ENCODE measurements around the gene KIAA0825.

DNA sequence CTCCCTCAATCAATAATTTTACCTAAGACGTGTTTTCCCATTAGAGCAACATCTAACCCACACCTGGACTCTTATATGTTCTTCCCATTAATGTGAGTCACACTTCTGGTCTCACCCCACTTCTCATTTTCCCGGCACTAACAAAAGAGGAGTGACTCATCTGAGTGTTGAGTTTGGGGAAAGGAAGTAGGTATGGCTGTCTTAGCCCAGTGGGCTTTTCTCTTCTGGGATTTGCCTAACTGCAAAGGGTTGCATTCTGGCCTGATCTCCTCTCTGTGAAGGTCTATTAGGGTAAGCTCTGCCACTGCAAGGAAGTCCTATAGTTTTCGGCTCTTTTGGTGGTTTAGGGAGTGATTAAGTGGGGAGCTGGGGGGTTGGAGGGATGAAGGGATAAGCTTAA lies 195.6 kb downstream of the KIAA0825 start:
- TF ChIP-seq EZH2 (IDR thresholded peaks at IDR 0.05; ENCODE audit: insufficient read depth, poor library complexity, severe bottlenecking) (no peak), EZH2phosphoT487 (IDR thresholded peaks at IDR 0.05; ENCODE audit: insufficient read depth, low read depth) (no peak)
